ENCODE results near the gene SUPT4H1. TPM values are rescaled to one million over a fixed set of nuclear protein-coding genes. Genes with fewer than 3 reads are reported as not detected.

SUPT4H1 gene
- total RNA-seq, 1 experiment from 2014 or later = 109 TPM

- no peak overlapping the region for H4K91ac ChIP-seq (ENCODE audit: insufficient read length, low read depth, low read length)
Measured at GRCh38 chr17:58353389-58353825, 1.4 kb upstream of the SUPT4H1 start.

More at GRCh38 chr17:58353389-58353825, 1.4 kb upstream of the SUPT4H1 start:
- no peak for DNase-seq
- no peak overlapping the region for H2BK15ac ChIP-seq (ENCODE audit: low read depth, low read length)
- H3K4me2 ChIP-seq (ENCODE audit: insufficient read depth, insufficient read length, low read length) = peak overlapping the region; percentile 99
- no peaks in the 10 kb centered on the region for H3K27me3 ChIP-seq (ENCODE audit: insufficient read depth, low read length)
- no peak overlapping the region for H3K56ac ChIP-seq (ENCODE audit: insufficient read length, low read depth, low read length)
- no CpG with 5 or more reads among the region's 4 CpGs for WGBS (ENCODE audit: extremely low coverage, insufficient read length, low lambda C conversion rate)
- Mint-ChIP-seq H3K36me3 (ENCODE audit: insufficient read depth in 1 of 3, low read depth in 3 of 3) (peaks cover 17 to 26% (median 24%) of the 10 kb centered on the region in 3 experiments; a peak in 6 of 7 replicates), H3K9me3 (no peaks in the 10 kb centered on the region), H3K4me1 (peaks cover 12 to 15% of the 10 kb centered on the region in 2 experiments), H3K27ac (no peak overlapping the region), H3K4me3 (peak overlapping the region; percentile 100), H3K27me3 (ENCODE audit: low read depth) (peaks cover 5% of the 10 kb centered on the region; the same call in 1 of the 2 replicates)
- no peak overlapping the region for H2BK12ac ChIP-seq (ENCODE audit: insufficient read length, low read depth, low read length)
- no peaks in the 10 kb centered on the region for H3K9me3 ChIP-seq (ENCODE audit: control insufficient read depth, low read depth, low read length)
- no peak overlapping the region for H3K14ac ChIP-seq (ENCODE audit: insufficient read depth, low read length)
- H3K18ac ChIP-seq (ENCODE audit: insufficient read length, low read depth, low read length) = no peak overlapping the region
- peaks cover 2% of the 10 kb centered on the region for H3K79me1 ChIP-seq (ENCODE audit: insufficient read depth, low read depth, low read length, poor library complexity, severe bottlenecking)
- no peak overlapping the region for H3T11ph ChIP-seq (ENCODE audit: low read length)
- H2AK5ac ChIP-seq (ENCODE audit: insufficient read length, low read length) = no peak overlapping the region
- H2BK5ac ChIP-seq (ENCODE audit: insufficient read length, low read length) = no peak overlapping the region
- H2BK120ac ChIP-seq (ENCODE audit: low read depth, low read length, poor library complexity, severe bottlenecking) = no peak overlapping the region
- no peak overlapping the region for H3K9ac ChIP-seq (ENCODE audit: extremely low read depth, insufficient read length, low read length)
- no peaks in the 10 kb centered on the region for H4K20me1 ChIP-seq (ENCODE audit: control insufficient read depth, insufficient read depth, insufficient read length)
- no peaks in the 10 kb centered on the region for H3K4me1 ChIP-seq (ENCODE audit: insufficient read depth, low read length)
- no peak overlapping the region for H2BK20ac ChIP-seq (ENCODE audit: low read depth, low read length, poor library complexity, severe bottlenecking)
- no peak overlapping the region for H4K5ac ChIP-seq (ENCODE audit: insufficient read length, low read depth, low read length)
- H3K4ac ChIP-seq (ENCODE audit: low read depth, low read length) = no peak overlapping the region
- H2AFZ ChIP-seq (ENCODE audit: low read length) = no peak overlapping the region
- H3K23me2 ChIP-seq (ENCODE audit: insufficient read length, low read depth, low read length, poor library complexity, severe bottlenecking) = peaks cover 10% of the 10 kb centered on the region
- TF ChIP-seq CTCF (conservative IDR thresholded peaks at IDR 0.05) = no peak
- peaks cover 5% of the 10 kb centered on the region; the same call in 1 of the 2 replicates for H3K79me2 ChIP-seq (ENCODE audit: insufficient read depth, low read length)
- no peak overlapping the region for H3K23ac ChIP-seq (ENCODE audit: insufficient read length, low read depth, low read length)
- no peak overlapping the region for H4K8ac ChIP-seq (replicated peaks; ENCODE audit: insufficient read length, low read depth, low read length)
- H3K27ac ChIP-seq (ENCODE audit: insufficient read length, low read depth, low read length) = no peak overlapping the region

All from H9 (cell line).